Endothelial cell of umbilical vein (primary cell): Measurements from ENCODE around the gene ARMCX2. TPM values are rescaled to one million over a fixed set of nuclear protein-coding genes. Genes with fewer than 3 reads are reported as not detected.

ENCODE experiments used
- BruUV-seq: library from RNA; stranded (reverse); fragments of 400-500 nt; replicated peaks from 2 replicates; lab custom pipeline; 2021; lab: Mats Ljungman, UMichigan
- CTCF ChIA-PET: fragments of 300-600, 350-600 bp; sonication (Branson Sonifier 250); formaldehyde crosslinking; loops from one replicate; lab custom pipeline; 2021; ENCODE audit warnings: antibody characterized with exemption, inconsistent platforms; lab: Charles Lee
- POLR2A ChIA-PET: fragments of 300-600, 350-600 bp; sonication (Branson Sonifier 250); formaldehyde crosslinking; loops from one replicate; lab custom pipeline; 2021; ENCODE audit warnings: antibody characterized with exemption, inconsistent platforms; lab: Charles Lee
- DNase-seq: peaks from one replicate; pipeline ENCODE4 v3.0.0-alpha.2; 2011; ENCODE audit warnings: low read depth, low spot score
- FAIRE-seq: peaks from 2 replicates; lab custom pipeline; 2011; peaks lifted over from hg19 to GRCh38; lab: Jason Lieb, UNC
- H2AFZ ChIP-seq: 2 replicates; pipeline ENCODE4 v1.6.0; 2012; ENCODE audit warnings: low read depth, low read length, control low read depth, inconsistent platforms
- H3K27ac ChIP-seq: 2 replicates; pipeline ENCODE4 v1.5.1; 2011; ENCODE audit warnings: low read depth, mild to moderate bottlenecking, control low read depth, low read length, moderate library complexity; ENCODE audit not compliant: insufficient read depth
- H3K27me3 ChIP-seq, 2 experiments: 2 replicates each; pipeline versions ENCODE4 v1.6.0 to v1.6.1; 2011; ENCODE audit warnings: low read length in 2 of 2, mixed read lengths in 1 of 2; ENCODE audit not compliant: control insufficient read depth in 2 of 2, insufficient read depth in 2 of 2
- H3K36me3 ChIP-seq, 2 experiments: 2 replicates in 1 of 2; 3 replicates in 1 of 2; pipeline ENCODE4 v1.5.1; 2011; ENCODE audit warnings: low read length in 2 of 2, mild to moderate bottlenecking in 1 of 2, moderate library complexity in 1 of 2; ENCODE audit not compliant: control insufficient read depth in 2 of 2, insufficient read depth in 2 of 2; ENCODE audit errors: extremely low read depth in 1 of 2
- H3K4me1 ChIP-seq: 3 replicates; pipeline ENCODE4 v1.5.1; 2011; ENCODE audit warnings: mild to moderate bottlenecking, low read length; ENCODE audit not compliant: control insufficient read depth, insufficient read depth; ENCODE audit errors: extremely low read depth
- H3K4me2 ChIP-seq: 2 replicates; pipeline ENCODE4 v1.6.1; 2011; ENCODE audit warnings: low read length, control low read depth, mixed read lengths; ENCODE audit not compliant: insufficient read depth
- H3K4me3 ChIP-seq, 3 experiments: fragments of 200-600 bp in 1 of 3; sonication (generic), shearing (Covaris generic) in 1 of 3; replicated peaks in 1 of 3; 2 replicates each; pipeline ENCODE4 v1.5.1; 2011 to 2016; ENCODE audit warnings: control low read depth in 3 of 3, low read length in 3 of 3, mild to moderate bottlenecking in 2 of 3, inconsistent platforms in 1 of 3, low read depth in 1 of 3, moderate library complexity in 1 of 3; ENCODE audit not compliant: insufficient read depth in 1 of 3
- H3K79me2 ChIP-seq: 2 replicates; pipeline ENCODE4 v1.6.0; 2012; ENCODE audit warnings: low read length, inconsistent platforms; ENCODE audit not compliant: control insufficient read depth, insufficient read depth
- H3K9ac ChIP-seq: replicated peaks from 2 replicates; pipeline ENCODE3; 2011; ENCODE audit warnings: low read length, control low read depth; ENCODE audit not compliant: insufficient read depth; ENCODE audit errors: extremely low read depth
- H3K9me1 ChIP-seq: replicated peaks from 3 replicates; pipeline ENCODE4 v1.6.0; 2011; ENCODE audit warnings: mild to moderate bottlenecking, low read length; ENCODE audit not compliant: control insufficient read depth, insufficient read depth; ENCODE audit errors: extremely low read depth
- H3K9me3 ChIP-seq: replicated peaks from 2 replicates; pipeline ENCODE4 v1.5.1; 2012; ENCODE audit warnings: low read length, inconsistent platforms; ENCODE audit not compliant: control insufficient read depth, insufficient read depth
- H4K20me1 ChIP-seq: replicated peaks from 2 replicates; pipeline ENCODE3; 2011; ENCODE audit warnings: mild to moderate bottlenecking, low read length; ENCODE audit not compliant: control insufficient read depth, insufficient read depth; ENCODE audit errors: extremely low read depth
- CTCF ChIP-seq, 2 donors: IDR thresholded peaks; 1 replicate in 1 of 2; 2 replicates in 1 of 2; pipeline ENCODE4 v1.5.1; 2011; ENCODE audit warnings: low read length in 2 of 2, mild to moderate bottlenecking in 2 of 2, moderate library complexity in 2 of 2, control low read depth in 1 of 2, inconsistent platforms in 1 of 2, low read depth in 1 of 2; ENCODE audit not compliant: insufficient read depth in 1 of 2; ENCODE audit errors: extremely low read depth in 1 of 2
- EZH2 ChIP-seq: IDR thresholded peaks from 2 replicates; pipeline ENCODE4 v1.6.1; 2012; ENCODE audit warnings: borderline replicate concordance, low read depth, mild to moderate bottlenecking, moderate library complexity, low read length, inconsistent platforms; ENCODE audit not compliant: severe bottlenecking
- GATA2 ChIP-seq: IDR thresholded peaks from 2 replicates; pipeline ENCODE4 v1.7.0; 2011; ENCODE audit warnings: low read depth, mild to moderate bottlenecking, moderate library complexity, mixed read lengths, low read length; ENCODE audit not compliant: insufficient read length, insufficient read depth
- JUN ChIP-seq: IDR thresholded peaks from 2 replicates; pipeline ENCODE4 v1.6.1; 2011; ENCODE audit warnings: borderline replicate concordance, low read depth; ENCODE audit not compliant: insufficient read length, insufficient read depth
- MAX ChIP-seq: IDR thresholded peaks from 2 replicates; pipeline ENCODE4 v1.6.1; 2011; ENCODE audit not compliant: insufficient read depth, insufficient read length
- MYC ChIP-seq: IDR thresholded peaks from one replicate; pipeline ENCODE4 v1.6.1; 2011; ENCODE audit warnings: mild to moderate bottlenecking, low read depth, low read length
- POLR2AphosphoS5 ChIP-seq: IDR thresholded peaks from 2 replicates; pipeline ENCODE4 v1.6.1; 2012; ENCODE audit warnings: low read depth, mild to moderate bottlenecking, control low read depth, low read length, moderate library complexity; ENCODE audit not compliant: insufficient read depth
- dilution Hi-C: fragments of 300-500 bp; cut with MboI; formaldehyde crosslinking; loops from one replicate; pipeline ENCODE4 v1.15.0; 2019; ENCODE audit warnings: low sequenced_read_pairs; ENCODE audit not compliant: extremely low pct_ligation_motif_present
- intact Hi-C: fragments of 100-400 bp; cut with micrococcal nuclease; formaldehyde crosslinking; loops from one replicate; pipeline ENCODE4 v1.10.0; 2022
- polyA plus RNA-seq, 4 experiments: library from polyadenylated mRNA; depleted of rRNA in 3 of 4; stranded (reverse) in 3 of 4; unstranded in 1 of 4; fragments of >200 nt; gene quantifications; 2 replicates each; pipeline versions ENCODE4 v1.2.1 to v1.2.3, GENCODE V29; 2011 to 2012; ENCODE audit warnings: missing spikeins in 1 of 4
- total RNA-seq: library from RNA; stranded (reverse); gene quantifications from 2 replicates; pipeline ENCODE4 v1.2.3, GENCODE V29; 2021

Gene ARMCX2
- total and polyA plus RNA-seq, 2 donors (not counting 3 experiments of a cell fraction or from before 2014, with no cell fraction given): 37.4 to 103 TPM

- no peak overlapping the region for H2AFZ ChIP-seq
- H3K9ac ChIP-seq: no peak overlapping the region
- ChIA-PET CTCF (interaction anchor here (1.2 kb wide), 1 partner anchor 394 kb away, joined by 3 read pairs; no protein-coding TSS in a partner anchor), POLR2A (no interaction called here)
- no peaks in the 10 kb centered on the region for H3K9me1 ChIP-seq
- H3K9me3 ChIP-seq: no peaks in the 10 kb centered on the region
- H3K27ac ChIP-seq: peak overlapping the region; percentile 52
- no peaks in the 10 kb centered on the region for H4K20me1 ChIP-seq
- no TSS peak for BruUV-seq
- dilution Hi-C loops (no loop called here), intact Hi-C loops (loop anchor here (5.0 kb wide), 1 partner anchor 75 kb away; the partner anchor contains the start of gene ARMCX6)
- H3K79me2 ChIP-seq: no peaks in the 10 kb centered on the region
- no peaks in the 10 kb centered on the region for H3K27me3 ChIP-seq
- FAIRE-seq (peak; percentile 8), DNase-seq (peak; percentile 56)
- TF ChIP-seq JUN (peak; percentile 25), POLR2AphosphoS5 (no peak)
- H3K36me3 ChIP-seq: no peaks in the 10 kb centered on the region
- H3K4me3 ChIP-seq: no peak overlapping the region
- peaks cover 21% of the 10 kb centered on the region for H3K4me1 ChIP-seq
- peak overlapping the region; percentile 46 for H3K4me2 ChIP-seq
These were observed 32.2 kb upstream of the ARMCX2 start for GRCh38 chrX:101691835-101692234.

- Histone ChIP-seq H3K9me3 (no peaks in the 10 kb centered on the region), H4K20me1 (no peaks in the 10 kb centered on the region), H2AFZ (no peak overlapping the region), H3K9me1 (no peaks in the 10 kb centered on the region), H3K9ac (no peak overlapping the region), H3K27ac (no peak overlapping the region), H3K27me3 (no peaks in the 10 kb centered on the region), H3K4me3 (no peak overlapping the region), H3K79me2 (no peaks in the 10 kb centered on the region), H3K4me1 (peaks cover 21% of the 10 kb centered on the region), H3K36me3 (no peaks in the 10 kb centered on the region), H3K4me2 (no peak overlapping the region)
- ChIA-PET CTCF (no interaction called here), POLR2A (no interaction called here)
- no TSS peak for BruUV-seq
- intact Hi-C loops (no loop called here), dilution Hi-C loops (no loop called here)
- FAIRE-seq: no peak
- DNase-seq: no peak
- TF ChIP-seq JUN: no peak
- no peak for TF ChIP-seq POLR2AphosphoS5
- TF ChIP-seq MYC: no peak
- TF ChIP-seq EZH2: no peak
- TF ChIP-seq GATA2: no peak
- TF ChIP-seq MAX: no peak
- TF ChIP-seq CTCF (IDR thresholded peaks at IDR 0.05; ENCODE audit: extremely low read depth in 1 of 2, insufficient read depth in 1 of 2, low read depth in 1 of 2, low read length in 2 of 2): no peak
These were observed 26.9 kb upstream of the ARMCX2 start for GRCh38 chrX:101686574-101686973.
